GM12878 (cell line): ENCODE measurements around the gene STK17A. TPM values are rescaled to one million over a fixed set of nuclear protein-coding genes. Genes with fewer than 3 reads are reported as not detected.

ENCODE experiments used
- ATAC-seq: fragments of 200-7000 bp; cut with Tn5 transposase; 3 replicates; pipeline ENCODE4 v1.9.1; 2020; ENCODE audit warnings: mild to moderate bottlenecking, moderate library complexity
- BruUV-seq: library from RNA; stranded (reverse); fragments of 400-500 nt; replicated peaks from 2 replicates; lab custom pipeline; 2021; lab: Mats Ljungman, UMichigan
- CTCF ChIA-PET: fragments of 300-600 bp; sonication (Branson Sonifier 250); formaldehyde crosslinking; extraction: SDS; loops from one replicate; lab custom pipeline; 2021; ENCODE audit warnings: inconsistent platforms; lab: Yijun Ruan, JAX
- POLR2A ChIA-PET: fragments of 350-600 bp; formaldehyde crosslinking; extraction: SDS; loops from one replicate; lab custom pipeline; 2021; ENCODE audit warnings: inconsistent platforms; lab: Charles Lee
- RAD21 ChIA-PET: fragments of 300-600 bp; sonication (Branson Sonifier 250); formaldehyde crosslinking; loops from one replicate; lab custom pipeline; 2023; ENCODE audit warnings: antibody characterized with exemption; ENCODE audit not compliant: unreplicated experiment; lab: Charles Lee
- SMC1A ChIA-PET: fragments of 300-600 bp; sonication (Branson Sonifier 250); formaldehyde crosslinking; loops from one replicate; lab custom pipeline; 2023; ENCODE audit not compliant: unreplicated experiment, uncharacterized antibody; lab: Charles Lee
- DNase-seq: peaks from one replicate; pipeline ENCODE4 v3.0.0-alpha.2; 2011; ENCODE audit warnings: low read depth, low spot score
- FAIRE-seq: peaks from 3 replicates; lab custom pipeline; 2011; peaks lifted over from hg19 to GRCh38; lab: Jason Lieb, UNC
- H2AFZ ChIP-seq: 2 replicates; pipeline ENCODE4 v1.6.0; 2011; ENCODE audit warnings: low read depth, low read length, control low read depth; ENCODE audit not compliant: control insufficient read depth
- H3K27ac ChIP-seq: 2 replicates; pipeline ENCODE4 v1.5.1; 2011; ENCODE audit warnings: control low read depth; ENCODE audit not compliant: control insufficient read depth, insufficient read depth
- H3K27me3 ChIP-seq, 2 experiments: replicated peaks in 1 of 2; 2 replicates each; pipeline versions ENCODE4 v1.6.0 to v1.6.1; 2011; ENCODE audit warnings: low read length in 1 of 2; ENCODE audit not compliant: control insufficient read depth in 2 of 2, insufficient read depth in 2 of 2
- H3K36me3 ChIP-seq, 2 experiments: 2 replicates each; pipeline ENCODE4 v1.5.1; 2011; ENCODE audit warnings: low read length in 1 of 2; ENCODE audit not compliant: control insufficient read depth in 2 of 2, insufficient read depth in 2 of 2
- H3K4me1 ChIP-seq: 2 replicates; pipeline ENCODE4 v1.6.1; 2011; ENCODE audit warnings: mild to moderate bottlenecking, low read length, moderate library complexity, mixed read lengths; ENCODE audit not compliant: control insufficient read depth, insufficient read depth
- H3K4me2 ChIP-seq: 2 replicates; pipeline ENCODE4 v1.6.0; 2011; ENCODE audit warnings: control low read depth; ENCODE audit not compliant: control insufficient read depth, insufficient read depth
- H3K4me3 ChIP-seq: fragments of 200-600 bp; sonication (generic); 2 replicates; pipeline ENCODE4 v1.5.1; 2016
- H3K79me2 ChIP-seq: 2 replicates; pipeline ENCODE4 v1.6.0; 2011; ENCODE audit warnings: low read length; ENCODE audit not compliant: control insufficient read depth, insufficient read depth
- H3K9ac ChIP-seq: 2 replicates; pipeline ENCODE4 v1.8.0; 2011; ENCODE audit warnings: low read length, control low read depth, mixed read lengths; ENCODE audit not compliant: control insufficient read depth, insufficient read depth
- H3K9me3 ChIP-seq: replicated peaks from 3 replicates; pipeline ENCODE4 v1.5.1; 2011; ENCODE audit warnings: mild to moderate bottlenecking, low read length; ENCODE audit not compliant: control insufficient read depth, insufficient read depth
- H4K20me1 ChIP-seq: 2 replicates; pipeline ENCODE4 v1.6.0; 2011; ENCODE audit not compliant: control insufficient read depth, insufficient read depth
- BCL11A ChIP-seq: IDR thresholded peaks from 2 replicates; pipeline ENCODE4 v1.6.1; 2011; ENCODE audit warnings: low read depth, low read length
- CBX5 ChIP-seq: sonication (generic); IDR thresholded peaks from 2 replicates; pipeline ENCODE4 v1.6.1; 2016; ENCODE audit warnings: low read depth, moderate library complexity, mild to moderate bottlenecking, inconsistent platforms
- CHD1 ChIP-seq: IDR thresholded peaks from 2 replicates; pipeline ENCODE4 v1.6.1; 2012; ENCODE audit warnings: low read depth, low read length, improper control_type of control experiment
- EGR1 ChIP-seq, 2 experiments: IDR thresholded peaks; 1 replicate in 1 of 2; 2 replicates in 1 of 2; pipeline ENCODE4 v1.6.1; 2011 to 2012; ENCODE audit warnings: low read depth in 2 of 2, low read length in 2 of 2, borderline replicate concordance in 1 of 2, mild to moderate bottlenecking in 1 of 2, moderate library complexity in 1 of 2
- POLR2AphosphoS2 ChIP-seq: IDR thresholded peaks from 2 replicates; pipeline ENCODE4 v1.6.1; 2011; ENCODE audit warnings: low read depth, mild to moderate bottlenecking, low read length, improper control_type of control experiment, moderate library complexity
- SMAD1 ChIP-seq: fragments of 450-650 bp; IDR thresholded peaks from 2 replicates; pipeline ENCODE4 v1.6.1; 2018; ENCODE audit warnings: mild to moderate bottlenecking, low read depth; ENCODE audit not compliant: partially characterized antibody
- SP1 ChIP-seq: IDR thresholded peaks from one replicate; pipeline ENCODE4 v1.6.1; 2011; ENCODE audit warnings: low read depth, low read length
- SUPT20H ChIP-seq: IDR thresholded peaks from 2 replicates; pipeline ENCODE4 v1.6.1; 2011; ENCODE audit warnings: low read depth, mild to moderate bottlenecking, low read length, moderate library complexity, borderline replicate concordance; ENCODE audit not compliant: control insufficient read depth
- YY1 ChIP-seq: IDR thresholded peaks from 2 replicates; pipeline ENCODE4 v1.6.1; 2011; ENCODE audit warnings: low read depth, mild to moderate bottlenecking, low read length
- ZNF384 ChIP-seq: IDR thresholded peaks from 2 replicates; pipeline ENCODE4 v1.6.1; 2012; ENCODE audit warnings: low read depth, mild to moderate bottlenecking, low read length, improper control_type of control experiment, borderline replicate concordance
- whole genome bisulfite sequencing: methylation state at CpG from one replicate; pipeline ENCODE4 v1.1.6; 2016; ENCODE audit warnings: low lambda C conversion rate; ENCODE audit not compliant: insufficient replicate concordance, insufficient coverage; ENCODE audit errors: missing lambda C conversion rate; 5-methylcytosine and 5-hydroxymethylcytosine counted together
- in situ Hi-C: fragments of 300-500 bp; cut with MboI; formaldehyde crosslinking; loops from 9 replicates; pipeline ENCODE4 v1.14.3; 2018; ENCODE audit warnings: mixed read lengths
- intact Hi-C: fragments of 100-400 bp; cut with micrococcal nuclease; formaldehyde crosslinking; loops from one replicate; pipeline ENCODE4 v1.14.2; 2022; ENCODE audit not compliant: unreplicated experiment
- polyA plus RNA-seq, 11 experiments: library from polyadenylated mRNA; depleted of rRNA in 4 of 11; unstranded in 6 of 11; stranded (reverse) in 5 of 11; fragments of >200 nt; fragmentation: Nextera tagmentation in 4 of 11; fragmentation: Illumina TruSeq in 1 of 11; extraction: Ambion mirVana in 4 of 11; extraction: Trizol in 1 of 11; gene quantifications; 1 replicate in 1 of 11; 2 replicates in 10 of 11; pipeline versions ENCODE4 v1.2.1 to v1.2.3, GENCODE V29; 2011 to 2016; ENCODE audit warnings: inconsistent platforms in 2 of 11, missing spikeins in 2 of 11, low read depth in 1 of 11
- total RNA-seq, 4 experiments: library from RNA; depleted of rRNA in 3 of 4; stranded (reverse); fragments of >200 nt in 3 of 4; fragmentation: Illumina TruSeq in 1 of 4; extraction: Trizol in 1 of 4; gene quantifications; 2 replicates each; pipeline versions ENCODE4 v1.2.1 to v1.2.3, GENCODE V29; 2013 to 2021

Gene STK17A
- total and polyA plus RNA-seq, 10 of the 15 experiments (the other 5 are each of a cell fraction or from before 2014, with no cell fraction given) = 18.5 to 91.6 (median 70.8) TPM

GRCh38 chr7:43669286-43670081 lies 86.6 kb downstream of the STK17A start (continued):
- TF ChIP-seq YY1 = peak; percentile 40; the same call in 1 of the 2 replicates
- TF ChIP-seq SMAD1 = no peak
- peak in 1 of 2 experiments; percentile 66; a peak in 2 of 3 replicates for TF ChIP-seq EGR1 (IDR thresholded peaks at IDR 0.05; ENCODE audit: borderline replicate concordance in 1 of 2, low read depth in 2 of 2, low read length in 2 of 2)
- no peak for TF ChIP-seq ZNF384

DNA sequence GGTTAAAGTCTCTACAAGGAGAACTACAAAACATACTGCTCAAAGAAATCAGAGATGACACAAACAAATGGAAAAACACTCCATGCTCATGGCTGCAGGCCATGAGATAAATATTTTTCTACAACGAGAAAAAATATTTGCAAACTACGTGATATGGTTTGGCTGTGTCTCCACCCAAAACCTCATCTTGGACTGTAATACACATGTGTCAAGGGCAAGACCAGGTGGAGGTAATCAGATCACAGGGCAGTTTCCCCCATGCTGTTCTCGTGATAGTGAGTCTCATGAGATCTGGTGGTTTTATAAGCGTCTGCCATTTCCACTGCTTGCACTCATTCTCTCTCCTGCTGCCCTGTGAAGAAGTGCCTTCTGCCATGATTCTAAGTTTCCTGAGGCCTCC lies 88.6 kb downstream of the STK17A start:
- intact Hi-C loops (no loop called here), in situ Hi-C loops (no loop called here)
- ChIA-PET CTCF (no interaction called here), RAD21 (interaction anchor here (1.2 kb wide), 1 partner anchor 18 kb away, joined by 3 read pairs; no protein-coding TSS in a partner anchor), POLR2A (no interaction called here)
- Histone ChIP-seq H3K79me2 (peaks cover 71% of the 10 kb centered on the region), H3K4me1 (peaks cover 10% of the 10 kb centered on the region)
- no peak for TF ChIP-seq CHD1
- TF ChIP-seq BCL11A = no peak
- TF ChIP-seq SP1 = no peak
- TF ChIP-seq POLR2AphosphoS2 = no peak
- TF ChIP-seq SUPT20H = no peak
- 0 out of 2 replicates have a peak, but pooled peaks have one; percentile 25 for TF ChIP-seq CBX5
- TF ChIP-seq, all 136 proteins: peak for 1
- H3K27ac ChIP-seq = no peak overlapping the region
- no peak for DNase-seq
- peaks cover 38% of the 10 kb centered on the region for H3K9me3 ChIP-seq
- peaks cover 2 to 4% of the 10 kb centered on the region in 2 experiments; a peak in 3 of 4 replicates for H3K36me3 ChIP-seq
- FAIRE-seq = no peak
- no peaks in the 10 kb centered on the region for H3K27me3 ChIP-seq
- SMC1A ChIA-PET = no interaction called here
- ATAC-seq = no peak
- H3K4me2 ChIP-seq = no peak overlapping the region
- H3K4me3 ChIP-seq = no peak overlapping the region
- no peak overlapping the region for H2AFZ ChIP-seq
- WGBS = 73% methylated on average over 4 of the region's 4 CpGs
- BruUV-seq = no TSS peak
- H4K20me1 ChIP-seq = no peaks in the 10 kb centered on the region
- no peak overlapping the region for H3K9ac ChIP-seq
